ENCODE results near the gene ZNF638. TPM values are rescaled to one million over a fixed set of nuclear protein-coding genes. Genes with fewer than 3 reads are reported as not detected.
"Not testable (repeated sequence)": the region's sequence is repeated elsewhere in the genome, so short reads cannot be mapped to it uniquely, and the experiment has no call there.

ZNF638 gene
- total RNA-seq, 2 donors from 2014 or later = 196 to 208 TPM

DNA sequence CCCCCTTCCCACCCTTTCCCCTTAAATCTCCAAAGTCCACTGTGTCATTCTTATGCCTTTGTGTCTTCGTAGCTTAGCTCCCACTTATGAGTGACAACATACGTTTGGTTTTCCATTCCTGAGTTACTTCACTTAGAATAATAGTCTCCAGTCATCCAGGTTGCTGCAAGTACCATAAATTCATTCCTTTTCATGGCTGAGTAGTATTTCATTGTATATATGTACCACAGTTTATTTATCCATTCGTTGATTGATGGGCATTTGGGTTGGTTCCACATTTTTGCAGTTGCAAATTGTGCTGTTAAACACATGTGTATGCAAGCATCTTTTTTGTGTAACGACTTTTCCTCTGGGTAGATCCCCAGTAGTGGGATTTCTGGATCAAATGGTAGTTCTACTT lies 14.5 kb upstream of the ZNF638 start:
- peaks cover 4% of the 10 kb centered on the region for H3K27me3 Mint-ChIP-seq (ENCODE audit: insufficient read depth)
- H3K27ac ChIP-seq (ENCODE audit: low read depth, low read length) = no peak overlapping the region
- no peaks in the 10 kb centered on the region for H3K4me1 Mint-ChIP-seq
- H3K4me3 Mint-ChIP-seq = no peak overlapping the region
- WGBS, 2 experiments (ENCODE audit: insufficient coverage in 1 of 2, insufficient read length in 1 of 2) = 89 to 92% methylated on average over 4 of the region's 4 CpGs
- no peaks in the 10 kb centered on the region for H3K27me3 ChIP-seq (ENCODE audit: control insufficient read depth, insufficient read depth, low read length, poor library complexity, severe bottlenecking)
- no peak overlapping the region for H3K4me3 ChIP-seq (ENCODE audit: low read length)
- H3K9me3 Mint-ChIP-seq = peaks cover 61% of the 10 kb centered on the region
- TF ChIP-seq, protein P1, sequence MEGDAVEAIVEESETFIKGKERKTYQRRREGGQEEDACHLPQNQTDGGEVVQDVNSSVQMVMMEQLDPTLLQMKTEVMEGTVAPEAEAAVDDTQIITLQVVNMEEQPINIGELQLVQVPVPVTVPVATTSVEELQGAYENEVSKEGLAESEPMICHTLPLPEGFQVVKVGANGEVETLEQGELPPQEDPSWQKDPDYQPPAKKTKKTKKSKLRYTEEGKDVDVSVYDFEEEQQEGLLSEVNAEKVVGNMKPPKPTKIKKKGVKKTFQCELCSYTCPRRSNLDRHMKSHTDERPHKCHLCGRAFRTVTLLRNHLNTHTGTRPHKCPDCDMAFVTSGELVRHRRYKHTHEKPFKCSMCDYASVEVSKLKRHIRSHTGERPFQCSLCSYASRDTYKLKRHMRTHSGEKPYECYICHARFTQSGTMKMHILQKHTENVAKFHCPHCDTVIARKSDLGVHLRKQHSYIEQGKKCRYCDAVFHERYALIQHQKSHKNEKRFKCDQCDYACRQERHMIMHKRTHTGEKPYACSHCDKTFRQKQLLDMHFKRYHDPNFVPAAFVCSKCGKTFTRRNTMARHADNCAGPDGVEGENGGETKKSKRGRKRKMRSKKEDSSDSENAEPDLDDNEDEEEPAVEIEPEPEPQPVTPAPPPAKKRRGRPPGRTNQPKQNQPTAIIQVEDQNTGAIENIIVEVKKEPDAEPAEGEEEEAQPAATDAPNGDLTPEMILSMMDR (conservative IDR thresholded peaks at IDR 0.05) = no peak
- H3K4me1 ChIP-seq (ENCODE audit: control insufficient read depth, insufficient read depth, low read length) = no peaks in the 10 kb centered on the region
- DNase-seq = no peak
- H3K36me3 ChIP-seq (ENCODE audit: control insufficient read depth, insufficient read depth, low read length) = no peaks in the 10 kb centered on the region
- peaks cover 60% of the 10 kb centered on the region for H3K9me3 ChIP-seq (ENCODE audit: control insufficient read depth, low read length)
- H3K27ac Mint-ChIP-seq = no peak overlapping the region
- no peak overlapping the region for H3K9ac ChIP-seq (ENCODE audit: extremely low read depth, low read length, poor library complexity, severe bottlenecking)
- H3K36me3 Mint-ChIP-seq (ENCODE audit: low read depth) = peaks cover 19% of the 10 kb centered on the region

DNA sequence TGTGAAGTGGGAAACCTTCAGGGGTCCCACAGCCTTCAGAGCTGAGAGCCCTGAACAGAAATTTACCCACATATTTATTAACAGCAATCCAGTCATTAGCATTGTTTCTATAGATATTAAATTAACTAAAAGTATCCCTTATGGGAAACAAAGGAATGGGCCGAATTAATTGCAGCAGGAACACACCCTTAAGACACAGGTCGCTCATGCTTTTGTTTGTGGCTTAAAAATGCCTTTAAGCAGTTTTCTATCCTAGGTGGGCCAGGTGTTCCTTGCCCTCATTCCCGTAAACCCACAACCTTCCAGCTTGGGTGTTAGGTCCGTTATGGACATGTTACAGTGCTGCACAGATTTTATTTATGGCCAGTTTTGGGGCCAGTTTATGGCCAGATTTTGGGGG lies 13.7 kb upstream of the ZNF638 start:
- H3K27me3 ChIP-seq (ENCODE audit: control insufficient read depth, insufficient read depth, low read length, poor library complexity, severe bottlenecking); H3K4me1 ChIP-seq (ENCODE audit: control insufficient read depth, insufficient read depth, low read length); DNase-seq; H3K27ac ChIP-seq (ENCODE audit: low read depth, low read length); H3K4me1 Mint-ChIP-seq; H3K27ac Mint-ChIP-seq; H3K4me3 Mint-ChIP-seq; H3K9ac ChIP-seq (ENCODE audit: extremely low read depth, low read length, poor library complexity, severe bottlenecking); H3K36me3 ChIP-seq (ENCODE audit: control insufficient read depth, insufficient read depth, low read length); H3K27me3 Mint-ChIP-seq (ENCODE audit: insufficient read depth); H3K4me3 ChIP-seq (ENCODE audit: low read length): not testable (repeated sequence)
- H3K9me3 ChIP-seq (ENCODE audit: control insufficient read depth, low read length) = peaks cover 68% of the 10 kb centered on the region
- WGBS, 2 experiments (ENCODE audit: insufficient coverage in 1 of 2, insufficient read length in 1 of 2) = 90 to 95% methylated on average over 2 to 4 of the region's 4 CpGs
- H3K9me3 Mint-ChIP-seq = peaks cover 69% of the 10 kb centered on the region
- peaks cover 21% of the 10 kb centered on the region for H3K36me3 Mint-ChIP-seq (ENCODE audit: low read depth)

DNA sequence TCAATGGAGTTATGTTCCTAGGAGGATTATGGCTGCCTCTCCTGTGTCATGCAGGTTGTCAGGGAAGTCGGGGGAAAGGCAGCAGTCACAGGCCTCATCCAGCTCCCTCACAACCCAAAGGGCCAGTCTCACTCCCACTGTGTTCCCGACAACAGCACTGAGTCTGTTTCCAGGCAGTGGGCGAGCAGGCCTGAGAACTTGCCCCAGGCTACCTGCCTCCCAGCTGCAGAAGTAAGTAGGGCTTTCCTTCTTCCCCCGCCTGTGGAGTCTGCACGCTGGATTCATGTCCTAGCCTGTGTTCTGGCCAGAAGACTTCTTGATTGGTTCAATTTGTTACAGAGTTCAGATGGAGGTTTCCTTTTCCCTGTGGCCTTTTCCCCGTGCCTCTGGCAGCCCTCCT lies 8.2 kb upstream of the ZNF638 start:
- Histone ChIP-seq H3K27me3 (ENCODE audit: control insufficient read depth, insufficient read depth, low read length, poor library complexity, severe bottlenecking) (no peaks in the 10 kb centered on the region), H3K4me3 (ENCODE audit: low read length) (no peak overlapping the region), H3K36me3 (ENCODE audit: control insufficient read depth, insufficient read depth, low read length) (no peaks in the 10 kb centered on the region), H3K9ac (ENCODE audit: extremely low read depth, low read length, poor library complexity, severe bottlenecking) (no peak overlapping the region), H3K9me3 (ENCODE audit: control insufficient read depth, low read length) (peaks cover 45% of the 10 kb centered on the region), H3K4me1 (ENCODE audit: control insufficient read depth, insufficient read depth, low read length) (no peaks in the 10 kb centered on the region), H3K27ac (ENCODE audit: low read depth, low read length) (no peak overlapping the region)
- Mint-ChIP-seq H3K27me3 (ENCODE audit: insufficient read depth) (no peaks in the 10 kb centered on the region), H3K27ac (no peak overlapping the region), H3K9me3 (peaks cover 52% of the 10 kb centered on the region), H3K36me3 (ENCODE audit: low read depth) (peaks cover 12% of the 10 kb centered on the region), H3K4me3 (no peak overlapping the region), H3K4me1 (no peaks in the 10 kb centered on the region)
- WGBS, 2 experiments (ENCODE audit: insufficient coverage in 1 of 2, insufficient read length in 1 of 2) = 85 to 100% methylated on average over 1 to 6 of the region's 6 CpGs
- TF ChIP-seq, protein P1 (conservative IDR thresholded peaks at IDR 0.05) = no peak
- DNase-seq = no peak

DNA sequence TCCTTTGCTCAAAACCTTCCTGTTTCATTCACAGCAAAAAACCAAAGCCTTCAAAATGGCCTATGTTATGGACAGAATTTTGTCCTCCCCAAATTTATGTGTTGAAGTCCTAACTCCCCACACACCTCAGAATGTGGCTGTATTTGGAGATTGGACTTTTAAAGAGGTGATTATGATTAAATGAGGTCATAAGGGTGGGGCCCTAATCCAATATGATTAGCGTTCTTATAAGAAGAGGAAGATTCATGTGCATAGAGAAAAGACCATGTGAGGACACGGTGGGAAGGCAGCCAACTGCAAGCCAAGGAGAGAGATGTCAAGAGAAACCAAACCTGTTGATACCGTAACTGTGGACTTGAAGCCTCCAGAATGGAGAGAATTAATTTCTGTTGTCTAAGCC lies 4.6 kb upstream of the ZNF638 start:
- no peaks in the 10 kb centered on the region for H3K4me1 ChIP-seq (ENCODE audit: control insufficient read depth, insufficient read depth, low read length)
- no peak overlapping the region for H3K27ac Mint-ChIP-seq
- peaks cover 6% of the 10 kb centered on the region for H3K4me1 Mint-ChIP-seq
- no peaks in the 10 kb centered on the region for H3K27me3 Mint-ChIP-seq (ENCODE audit: insufficient read depth)
- no peaks in the 10 kb centered on the region for H3K27me3 ChIP-seq (ENCODE audit: control insufficient read depth, insufficient read depth, low read length, poor library complexity, severe bottlenecking)
- H3K4me3 ChIP-seq (ENCODE audit: low read length) = no peak overlapping the region
- no peak overlapping the region for H3K9ac ChIP-seq (ENCODE audit: extremely low read depth, low read length, poor library complexity, severe bottlenecking)
- TF ChIP-seq, protein P1 (conservative IDR thresholded peaks at IDR 0.05) = no peak
- DNase-seq = no peak
- H3K9me3 ChIP-seq (ENCODE audit: control insufficient read depth, low read length) = peaks cover 10% of the 10 kb centered on the region
- no peak overlapping the region for H3K27ac ChIP-seq (ENCODE audit: low read depth, low read length)
- peaks cover 3% of the 10 kb centered on the region for H3K36me3 Mint-ChIP-seq (ENCODE audit: low read depth)
- H3K4me3 Mint-ChIP-seq = no peak overlapping the region
- H3K36me3 ChIP-seq (ENCODE audit: control insufficient read depth, insufficient read depth, low read length) = no peaks in the 10 kb centered on the region
- 84 to 94% methylated on average over 3 of the region's 3 CpGs for WGBS, 2 experiments (ENCODE audit: insufficient coverage in 1 of 2, insufficient read length in 1 of 2)
- H3K9me3 Mint-ChIP-seq = peaks cover 17% of the 10 kb centered on the region
